ENCODE data around the gene CAMKK1. TPM values are rescaled to one million over a fixed set of nuclear protein-coding genes. Genes with fewer than 3 reads are reported as not detected.

Gene CAMKK1
- total RNA-seq, 1 donor from 2014 or later: 3.4 TPM

DNA sequence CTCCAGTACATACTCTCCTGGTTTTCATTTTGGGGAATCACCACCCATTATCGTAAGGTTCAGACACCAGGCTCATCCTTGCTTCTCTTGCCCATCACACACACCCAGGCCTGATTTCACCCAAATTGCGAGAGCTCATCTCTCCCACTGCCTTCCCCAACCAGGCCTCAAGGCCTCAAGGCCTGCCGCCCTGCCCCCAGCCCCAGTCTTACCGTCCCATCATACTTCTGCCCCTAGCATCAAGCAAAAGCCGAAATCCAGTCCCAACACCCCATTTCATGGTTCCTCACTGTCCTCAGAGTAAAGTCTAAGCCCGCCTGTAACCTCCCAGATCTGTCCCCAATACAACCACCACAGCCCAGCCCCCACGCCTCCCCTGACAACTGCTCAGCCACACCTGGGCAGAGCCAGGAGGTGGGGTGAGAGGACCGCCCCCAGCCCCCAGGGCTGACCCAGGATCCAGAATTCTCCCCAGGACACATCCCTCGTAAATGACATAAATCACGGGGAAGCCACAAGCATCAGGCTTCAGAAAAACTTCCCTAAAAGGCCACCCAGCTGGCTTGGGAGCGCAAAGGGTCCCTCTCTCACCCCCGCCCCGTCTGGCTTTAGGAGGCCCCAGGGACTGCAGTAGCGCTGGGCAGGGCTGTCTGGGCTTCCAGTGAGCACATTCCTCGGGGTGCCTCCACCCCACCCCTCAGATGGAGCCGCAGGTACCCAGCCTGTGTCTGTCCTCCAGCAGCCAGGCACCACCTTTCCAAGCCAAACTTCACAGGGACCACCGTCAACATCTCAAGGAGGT, 33.0 kb upstream of the CAMKK1 start:
- FAIRE-seq: no peak

DNA sequence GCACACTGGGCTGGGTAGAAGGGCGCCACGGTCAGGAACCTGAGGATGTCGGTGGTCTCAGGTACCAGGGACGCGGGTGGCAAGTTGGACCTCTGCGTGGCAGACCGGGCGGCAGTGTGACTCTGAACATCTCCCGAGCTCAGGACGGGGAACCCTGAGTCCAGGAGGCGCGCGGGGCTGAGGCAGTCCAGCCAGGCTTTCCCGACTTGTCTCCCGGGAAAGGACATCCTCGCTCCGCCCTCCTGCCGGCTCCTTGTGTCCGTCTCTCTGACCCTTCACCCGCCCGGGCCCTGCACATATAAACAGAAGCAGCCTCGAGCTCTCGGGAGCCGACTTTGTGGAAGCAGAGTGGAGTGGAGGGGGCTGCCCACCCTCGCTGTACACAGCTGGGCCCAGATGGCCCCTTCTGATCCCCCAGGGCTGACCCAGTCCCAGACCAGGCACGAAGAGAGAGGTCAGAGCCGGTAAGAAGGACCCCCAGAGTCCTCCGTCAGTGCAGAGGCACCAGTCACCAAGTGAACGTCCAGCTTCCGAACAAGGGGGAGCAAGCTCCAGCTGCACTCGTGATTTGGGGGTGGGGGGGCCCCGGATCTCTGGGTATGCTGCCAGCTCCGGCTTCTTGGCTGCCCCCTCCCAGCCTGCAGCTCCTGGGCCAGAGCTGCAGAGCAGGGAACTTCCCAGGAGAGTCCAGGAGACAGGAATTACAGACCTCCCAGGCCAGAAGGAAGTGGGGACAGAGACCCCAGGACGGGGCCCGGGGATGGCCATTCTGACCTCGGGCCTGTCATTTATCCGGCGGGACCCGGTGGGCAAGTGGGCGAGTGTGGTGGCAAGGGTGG, 31.9 kb upstream of the CAMKK1 start:
- Histone ChIP-seq H3K36me3 (ENCODE audit: control insufficient read depth, insufficient read depth, low read length) (no peaks in the 10 kb centered on the region), H3K27me3 (ENCODE audit: control insufficient read depth, insufficient read depth, low read length) (peaks cover 2% of the 10 kb centered on the region), H3K4me3 (ENCODE audit: low read depth, low read length) (no peak overlapping the region)
- DNase-seq (ENCODE audit: low read depth) (no peak), FAIRE-seq (no peak)
- TF ChIP-seq, protein P1, sequence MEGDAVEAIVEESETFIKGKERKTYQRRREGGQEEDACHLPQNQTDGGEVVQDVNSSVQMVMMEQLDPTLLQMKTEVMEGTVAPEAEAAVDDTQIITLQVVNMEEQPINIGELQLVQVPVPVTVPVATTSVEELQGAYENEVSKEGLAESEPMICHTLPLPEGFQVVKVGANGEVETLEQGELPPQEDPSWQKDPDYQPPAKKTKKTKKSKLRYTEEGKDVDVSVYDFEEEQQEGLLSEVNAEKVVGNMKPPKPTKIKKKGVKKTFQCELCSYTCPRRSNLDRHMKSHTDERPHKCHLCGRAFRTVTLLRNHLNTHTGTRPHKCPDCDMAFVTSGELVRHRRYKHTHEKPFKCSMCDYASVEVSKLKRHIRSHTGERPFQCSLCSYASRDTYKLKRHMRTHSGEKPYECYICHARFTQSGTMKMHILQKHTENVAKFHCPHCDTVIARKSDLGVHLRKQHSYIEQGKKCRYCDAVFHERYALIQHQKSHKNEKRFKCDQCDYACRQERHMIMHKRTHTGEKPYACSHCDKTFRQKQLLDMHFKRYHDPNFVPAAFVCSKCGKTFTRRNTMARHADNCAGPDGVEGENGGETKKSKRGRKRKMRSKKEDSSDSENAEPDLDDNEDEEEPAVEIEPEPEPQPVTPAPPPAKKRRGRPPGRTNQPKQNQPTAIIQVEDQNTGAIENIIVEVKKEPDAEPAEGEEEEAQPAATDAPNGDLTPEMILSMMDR (IDR thresholded peaks at IDR 0.05; ENCODE audit: insufficient read depth, low read length, severe bottlenecking): no peak

More for the DNA sequence above, 33.0 kb upstream of the CAMKK1 start:
- Histone ChIP-seq H3K36me3 (ENCODE audit: control insufficient read depth, insufficient read depth, low read length) (no peaks in the 10 kb centered on the region), H3K27me3 (ENCODE audit: control insufficient read depth, insufficient read depth, low read length) (peaks cover 2% of the 10 kb centered on the region), H3K4me3 (ENCODE audit: low read depth, low read length) (no peak overlapping the region)
- TF ChIP-seq, protein P1 (IDR thresholded peaks at IDR 0.05; ENCODE audit: insufficient read depth, low read length, severe bottlenecking): no peak
- no peak for DNase-seq (ENCODE audit: low read depth)

DNA sequence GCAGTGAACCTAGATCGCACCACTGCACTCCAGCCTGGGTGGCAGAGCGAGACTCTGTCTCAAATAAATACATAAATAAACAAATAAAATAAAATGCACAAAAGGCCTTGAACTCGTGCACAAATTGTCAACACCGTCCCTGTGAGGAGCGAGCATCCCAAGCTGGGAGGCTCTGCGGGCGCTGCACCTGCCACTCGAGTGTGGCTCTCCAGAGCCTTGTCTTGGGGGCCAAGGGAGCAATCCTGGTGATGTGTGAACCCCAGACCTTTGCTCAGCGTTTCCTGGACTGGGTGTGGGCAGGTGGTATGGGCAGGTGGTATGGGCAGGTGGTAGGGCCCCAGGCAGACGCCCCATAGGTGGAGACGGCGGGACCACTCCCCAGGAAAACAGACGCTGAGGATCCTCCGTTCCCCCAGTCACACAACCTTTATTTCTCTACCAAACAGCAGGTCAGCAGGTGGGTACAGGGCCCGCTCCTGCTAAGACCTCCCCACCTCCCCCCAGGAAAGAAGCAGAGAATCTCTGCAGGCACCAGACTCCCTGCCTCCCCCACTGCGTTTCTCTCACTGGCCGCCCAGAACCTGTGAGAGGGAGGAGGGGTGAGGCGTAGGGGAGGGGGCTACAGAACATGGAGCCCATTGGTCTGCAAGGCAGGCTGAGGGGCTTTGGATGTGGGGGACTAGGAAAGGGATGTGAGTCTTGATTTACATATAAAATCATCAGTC, 30.8 kb upstream of the CAMKK1 start:
- H3K36me3 ChIP-seq (ENCODE audit: control insufficient read depth, insufficient read depth, low read length): no peaks in the 10 kb centered on the region
- peaks cover 2% of the 10 kb centered on the region for H3K27me3 ChIP-seq (ENCODE audit: control insufficient read depth, insufficient read depth, low read length)
- no peak for FAIRE-seq
- no peak overlapping the region for H3K4me3 ChIP-seq (ENCODE audit: low read depth, low read length)
- TF ChIP-seq, protein P1 (IDR thresholded peaks at IDR 0.05; ENCODE audit: insufficient read depth, low read length, severe bottlenecking): no peak
- DNase-seq (ENCODE audit: low read depth): no peak

DNA sequence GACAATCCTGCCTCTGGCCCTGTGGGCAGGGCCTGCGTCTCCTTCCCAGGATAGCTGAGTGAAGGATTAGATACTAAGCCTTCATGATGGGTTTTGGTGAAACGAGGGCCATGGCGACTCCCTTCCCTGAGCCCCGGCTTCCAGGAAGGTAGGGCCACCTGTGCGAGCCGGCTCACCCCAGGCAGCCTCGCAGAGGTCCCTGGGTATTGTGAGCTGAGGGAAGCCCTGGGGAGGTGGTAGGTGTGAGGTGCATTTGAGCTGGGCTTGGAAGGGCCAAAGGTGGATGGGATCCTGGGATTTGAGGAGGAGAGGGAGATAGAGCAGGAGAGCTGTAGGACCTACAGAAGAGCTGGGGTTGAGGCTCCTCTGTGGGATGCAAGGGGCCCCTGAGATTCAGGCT, 29.9 kb upstream of the CAMKK1 start:
- Histone ChIP-seq H3K36me3 (ENCODE audit: control insufficient read depth, insufficient read depth, low read length) (no peaks in the 10 kb centered on the region), H3K27me3 (ENCODE audit: control insufficient read depth, insufficient read depth, low read length) (no peaks in the 10 kb centered on the region), H3K4me3 (ENCODE audit: low read depth, low read length) (no peak overlapping the region)
- DNase-seq (ENCODE audit: low read depth) (no peak), FAIRE-seq (no peak)
- TF ChIP-seq, protein P1 (IDR thresholded peaks at IDR 0.05; ENCODE audit: insufficient read depth, low read length, severe bottlenecking): no peak

DNA sequence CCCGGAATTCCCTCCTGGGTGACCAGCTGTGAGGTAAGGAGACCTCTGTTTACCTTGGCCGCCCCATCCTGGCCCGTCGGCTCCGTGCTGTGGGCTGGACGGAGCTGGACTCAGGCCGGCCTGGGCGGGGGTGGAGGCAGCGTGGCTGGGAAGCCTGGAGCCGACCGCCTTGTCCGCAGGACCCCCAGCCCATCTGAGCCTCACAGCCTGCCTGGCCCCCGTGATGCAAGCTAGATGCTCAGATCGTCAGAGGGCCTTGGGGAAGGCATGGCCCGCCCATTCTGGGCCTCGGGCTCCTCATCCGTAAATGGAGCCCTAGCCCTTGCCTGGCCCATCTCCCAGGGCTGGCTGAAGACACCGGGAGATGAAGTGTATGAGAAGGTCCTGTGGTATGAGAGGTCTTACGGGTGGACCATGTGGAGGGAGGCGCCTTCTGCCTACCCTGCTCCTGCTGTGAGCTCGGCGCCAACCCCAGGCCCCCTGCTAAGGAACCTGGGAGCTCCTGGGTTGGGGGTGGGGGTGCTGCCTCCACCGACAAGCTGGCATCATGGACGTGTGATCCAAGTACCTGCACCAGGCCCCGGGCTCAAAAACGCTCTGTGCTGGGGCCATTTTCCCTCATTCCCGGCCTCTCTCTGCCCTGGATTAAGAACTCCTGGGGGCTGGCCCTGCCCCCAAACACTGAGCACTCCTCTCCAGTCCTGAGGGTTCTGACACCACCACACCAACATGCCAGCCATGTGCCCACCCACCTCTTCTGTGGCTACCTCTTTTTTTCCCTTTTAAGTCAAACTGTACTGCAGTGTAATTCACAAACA, 28.9 kb upstream of the CAMKK1 start:
- H3K4me3 ChIP-seq (ENCODE audit: low read depth, low read length): no peak overlapping the region
- no peaks in the 10 kb centered on the region for H3K36me3 ChIP-seq (ENCODE audit: control insufficient read depth, insufficient read depth, low read length)
- H3K27me3 ChIP-seq (ENCODE audit: control insufficient read depth, insufficient read depth, low read length): peaks cover 2% of the 10 kb centered on the region
- TF ChIP-seq, protein P1 (IDR thresholded peaks at IDR 0.05; ENCODE audit: insufficient read depth, low read length, severe bottlenecking): no peak
- no peak for FAIRE-seq
- no peak for DNase-seq (ENCODE audit: low read depth)

Data from bronchial epithelial cell (primary cell).